ENCODE results near the gene TMEM243. TPM values are rescaled to one million over a fixed set of nuclear protein-coding genes. Genes with fewer than 3 reads are reported as not detected.

The TMEM243 gene
- total RNA-seq, 1 experiment from 2014 or later: 24.2 TPM

DNA sequence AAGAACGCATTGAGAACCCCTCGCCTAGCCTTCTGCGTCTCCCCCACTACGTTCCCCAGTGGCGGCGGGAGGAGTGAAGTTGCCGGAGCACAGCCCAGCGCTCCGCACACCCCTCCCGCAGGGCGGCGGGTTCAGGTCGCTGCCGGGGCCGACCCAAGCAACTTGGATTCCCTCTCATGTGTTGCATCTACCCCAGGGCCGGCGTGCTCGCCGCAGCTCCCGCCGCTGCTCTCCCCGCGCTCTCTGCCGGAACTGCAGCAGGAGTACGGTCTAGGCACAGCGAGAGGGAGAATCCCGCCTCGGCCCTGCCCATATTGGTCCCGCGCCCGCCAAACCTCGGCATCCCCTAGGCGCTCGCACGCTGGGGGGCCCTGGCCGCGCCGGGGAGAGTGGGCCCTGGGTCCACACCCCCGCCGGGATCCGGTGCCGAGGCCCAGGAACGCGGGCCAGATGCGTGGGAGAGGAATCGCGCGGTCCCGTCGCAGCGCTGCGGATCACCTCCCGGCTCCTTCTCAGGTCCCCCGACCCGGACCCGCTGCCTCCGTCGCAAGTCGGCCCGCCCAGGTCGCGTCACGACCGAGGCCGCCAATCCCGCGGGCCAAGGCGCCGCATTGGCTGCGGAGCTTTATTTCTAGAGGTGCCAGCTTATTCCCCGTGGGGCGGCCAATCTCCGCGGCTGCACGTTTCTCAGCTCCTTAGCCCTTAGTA lies 648 bp upstream of the TMEM243 start:
- TF ChIP-seq, protein P1, sequence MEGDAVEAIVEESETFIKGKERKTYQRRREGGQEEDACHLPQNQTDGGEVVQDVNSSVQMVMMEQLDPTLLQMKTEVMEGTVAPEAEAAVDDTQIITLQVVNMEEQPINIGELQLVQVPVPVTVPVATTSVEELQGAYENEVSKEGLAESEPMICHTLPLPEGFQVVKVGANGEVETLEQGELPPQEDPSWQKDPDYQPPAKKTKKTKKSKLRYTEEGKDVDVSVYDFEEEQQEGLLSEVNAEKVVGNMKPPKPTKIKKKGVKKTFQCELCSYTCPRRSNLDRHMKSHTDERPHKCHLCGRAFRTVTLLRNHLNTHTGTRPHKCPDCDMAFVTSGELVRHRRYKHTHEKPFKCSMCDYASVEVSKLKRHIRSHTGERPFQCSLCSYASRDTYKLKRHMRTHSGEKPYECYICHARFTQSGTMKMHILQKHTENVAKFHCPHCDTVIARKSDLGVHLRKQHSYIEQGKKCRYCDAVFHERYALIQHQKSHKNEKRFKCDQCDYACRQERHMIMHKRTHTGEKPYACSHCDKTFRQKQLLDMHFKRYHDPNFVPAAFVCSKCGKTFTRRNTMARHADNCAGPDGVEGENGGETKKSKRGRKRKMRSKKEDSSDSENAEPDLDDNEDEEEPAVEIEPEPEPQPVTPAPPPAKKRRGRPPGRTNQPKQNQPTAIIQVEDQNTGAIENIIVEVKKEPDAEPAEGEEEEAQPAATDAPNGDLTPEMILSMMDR (IDR thresholded peaks at IDR 0.05; ENCODE audit: insufficient read depth in 1 of 2, low read depth in 1 of 2, low read length in 1 of 2, severe bottlenecking in 1 of 2, unreplicated experiment in 1 of 2): no peak
- ChIA-PET CTCF (interaction anchor here (0.7 to 1.1 kb wide), 5 partner anchors 16 to 125 kb away, joined by 3 to 4 read pairs (median 3); partner anchors contain the start of genes CROT and DMTF1), POLR2A (interaction anchor here (0.8 to 3.2 kb wide), 2 partner anchors 67 to 125 kb away, joined by 4 to 19 read pairs; partner anchors contain the start of genes CROT and DMTF1)
- intact Hi-C loops (cut with micrococcal nuclease; ENCODE audit: unreplicated experiment): loop anchor here (1.0 to 10.0 kb wide), 3 partner anchors 17 to 195 kb away; partner anchors contain the start of gene DMTF1
- Mint-ChIP-seq H3K9me3 (ENCODE audit: unreplicated experiment) (no peaks in the 10 kb centered on the region), H3K4me1 (ENCODE audit: low read depth, unreplicated experiment) (peaks cover 8% of the 10 kb centered on the region), H3K27me3 (ENCODE audit: insufficient read depth, unreplicated experiment) (no peaks in the 10 kb centered on the region), H3K27ac (ENCODE audit: unreplicated experiment) (peak overlapping the region; percentile 74), H3K36me3 (ENCODE audit: insufficient read depth, unreplicated experiment) (peaks cover 18% of the 10 kb centered on the region), H3K4me3 (ENCODE audit: unreplicated experiment) (peak overlapping the region; percentile 97)
- Histone ChIP-seq H3K27me3 (replicated peaks; ENCODE audit: control insufficient read depth, insufficient read depth, low read length) (no peaks in the 10 kb centered on the region), H3K4me3 (ENCODE audit: low read depth, low read length) (peak overlapping the region; percentile 66), H3K9me3 (no peaks in the 10 kb centered on the region), H3K4me1 (peaks cover 5% of the 10 kb centered on the region), H3K36me3 (ENCODE audit: control insufficient read depth, insufficient read depth, low read length) (no peaks in the 10 kb centered on the region)
- DNase-seq: peak; percentile 79 to 84
- no TSS peak for BruUV-seq (replicated peaks)

DNA sequence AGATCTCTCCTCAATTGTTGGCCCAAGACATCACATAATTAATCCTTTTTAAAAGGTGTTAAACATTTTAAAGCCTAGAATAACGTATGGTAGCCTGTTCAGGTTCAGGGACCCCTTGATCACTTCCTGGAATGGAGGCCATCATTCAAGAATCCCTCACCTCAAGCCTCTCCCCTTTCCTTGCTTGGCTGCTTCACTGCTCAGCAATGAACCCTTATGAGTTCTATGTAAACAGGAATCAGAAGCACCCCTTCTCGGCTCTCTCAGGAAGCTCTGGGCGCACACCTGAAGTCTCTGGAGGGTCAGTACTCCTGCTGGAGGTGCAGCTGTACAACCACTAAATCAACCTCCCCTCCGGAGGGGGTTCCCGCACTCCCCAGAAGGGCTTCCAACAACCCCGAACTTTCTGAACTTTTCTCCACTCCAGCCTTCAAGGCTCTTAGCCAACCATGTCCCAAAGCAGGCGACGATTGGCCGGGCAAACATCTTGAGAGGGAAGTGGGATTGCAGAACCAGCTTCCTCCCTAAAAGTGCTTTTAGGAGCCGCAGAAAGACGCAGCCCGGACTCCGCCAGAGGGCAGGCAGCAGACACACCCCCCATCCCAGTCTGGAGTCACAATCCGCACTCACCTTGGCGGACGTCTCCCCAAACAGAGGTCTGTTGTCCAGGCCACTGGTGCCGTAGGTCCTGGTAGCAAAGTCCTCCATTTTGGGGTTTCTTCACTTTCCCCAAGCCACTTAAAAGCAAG lies 562 bp downstream of the TMEM243 start:
- ChIA-PET POLR2A (interaction anchor here (3.2 kb wide), 1 partner anchor 66 kb away, joined by 19 read pairs; the partner anchor contains the start of gene DMTF1), CTCF (interaction anchor here (1.0 kb wide), 1 partner anchor 45 kb away, joined by 3 read pairs; no protein-coding TSS in a partner anchor)
- Mint-ChIP-seq H3K4me3 (ENCODE audit: unreplicated experiment) (peak overlapping the region; percentile 97), H3K36me3 (ENCODE audit: insufficient read depth, unreplicated experiment) (peaks cover 23% of the 10 kb centered on the region), H3K27ac (ENCODE audit: unreplicated experiment) (peak overlapping the region; percentile 74), H3K27me3 (ENCODE audit: insufficient read depth, unreplicated experiment) (no peaks in the 10 kb centered on the region), H3K4me1 (ENCODE audit: low read depth, unreplicated experiment) (peaks cover 8% of the 10 kb centered on the region), H3K9me3 (ENCODE audit: unreplicated experiment) (no peaks in the 10 kb centered on the region)
- peaks cover 5% of the 10 kb centered on the region for H3K4me1 ChIP-seq
- TF ChIP-seq, protein P1 (IDR thresholded peaks at IDR 0.05; ENCODE audit: insufficient read depth in 1 of 2, low read depth in 1 of 2, low read length in 1 of 2, severe bottlenecking in 1 of 2, unreplicated experiment in 1 of 2): no peak
- peak in 1 of 2 experiments; percentile 42 for DNase-seq
- intact Hi-C loops (cut with micrococcal nuclease; ENCODE audit: unreplicated experiment): loop anchor here (1.0 to 10.0 kb wide), 2 partner anchors 18 to 374 kb away; no protein-coding TSS in a partner anchor
- no TSS peak for BruUV-seq (replicated peaks)
- H3K9me3 ChIP-seq: no peaks in the 10 kb centered on the region
- H3K36me3 ChIP-seq (ENCODE audit: control insufficient read depth, insufficient read depth, low read length): no peaks in the 10 kb centered on the region
- no peaks in the 10 kb centered on the region for H3K27me3 ChIP-seq (replicated peaks; ENCODE audit: control insufficient read depth, insufficient read depth, low read length)
- peak overlapping the region; percentile 66 for H3K4me3 ChIP-seq (ENCODE audit: low read depth, low read length)

DNA sequence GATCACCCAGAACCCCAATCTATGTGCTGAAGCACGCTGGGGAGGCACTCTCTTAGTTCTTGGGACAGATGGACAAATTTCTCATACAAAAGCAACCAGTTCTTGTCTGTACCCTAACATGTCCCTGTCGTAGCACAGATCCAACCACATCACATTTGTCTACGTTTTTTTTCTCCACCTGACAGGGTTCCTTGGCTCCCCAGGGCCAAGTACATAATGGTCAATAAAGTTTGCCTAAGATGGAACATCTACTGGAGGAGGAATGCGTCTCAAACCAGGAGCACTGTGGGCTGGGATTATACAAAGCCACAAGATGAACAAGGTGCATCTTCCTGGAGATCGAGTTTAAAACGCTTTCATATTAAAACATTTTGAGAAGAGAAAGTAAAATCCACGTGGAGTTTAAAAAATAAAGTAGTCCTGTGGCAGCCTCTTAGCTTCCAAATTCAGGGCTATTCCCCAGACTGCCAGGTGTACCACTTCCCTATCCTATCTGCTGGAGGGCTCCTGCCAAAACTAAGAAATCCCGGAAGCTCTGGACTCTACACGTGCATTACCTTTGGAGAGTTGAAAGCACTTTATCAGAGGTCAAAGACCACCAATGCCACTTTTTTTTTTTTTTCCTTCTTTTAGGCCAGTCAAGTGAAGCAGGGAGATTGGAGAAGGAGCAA lies 1.4 kb downstream of the TMEM243 start:
- POLR2A ChIA-PET: no interaction called here
- CTCF ChIA-PET: no interaction called here
- BruUV-seq (replicated peaks): no TSS peak
- H3K9me3 ChIP-seq: no peaks in the 10 kb centered on the region
- peaks cover 8% of the 10 kb centered on the region for H3K4me1 Mint-ChIP-seq (ENCODE audit: low read depth, unreplicated experiment)
- no peak overlapping the region for H3K4me3 ChIP-seq (ENCODE audit: low read depth, low read length)
- TF ChIP-seq, protein P1 (IDR thresholded peaks at IDR 0.05; ENCODE audit: insufficient read depth in 1 of 2, low read depth in 1 of 2, low read length in 1 of 2, severe bottlenecking in 1 of 2, unreplicated experiment in 1 of 2): no peak
- H3K36me3 Mint-ChIP-seq (ENCODE audit: insufficient read depth, unreplicated experiment): peaks cover 27% of the 10 kb centered on the region
- intact Hi-C loops (cut with micrococcal nuclease; ENCODE audit: unreplicated experiment): loop anchor here (10.0 kb wide), 1 partner anchor 373 kb away; no protein-coding TSS in a partner anchor
- H3K4me3 Mint-ChIP-seq (ENCODE audit: unreplicated experiment): peak overlapping the region; percentile 97
- H3K9me3 Mint-ChIP-seq (ENCODE audit: unreplicated experiment): no peaks in the 10 kb centered on the region
- H3K36me3 ChIP-seq (ENCODE audit: control insufficient read depth, insufficient read depth, low read length): no peaks in the 10 kb centered on the region
- no peaks in the 10 kb centered on the region for H3K27me3 ChIP-seq (replicated peaks; ENCODE audit: control insufficient read depth, insufficient read depth, low read length)
- no peak overlapping the region for H3K27ac Mint-ChIP-seq (ENCODE audit: unreplicated experiment)
- no peak for DNase-seq
- H3K4me1 ChIP-seq: peaks cover 5% of the 10 kb centered on the region
- H3K27me3 Mint-ChIP-seq (ENCODE audit: insufficient read depth, unreplicated experiment): no peaks in the 10 kb centered on the region
